Endothelial cell of umbilical vein (primary cell): ENCODE data around the gene LPAR6. TPM values are rescaled to one million over a fixed set of nuclear protein-coding genes. Genes with fewer than 3 reads are reported as not detected.
"Not testable (repeated sequence)": the region's sequence is repeated elsewhere in the genome, so short reads cannot be mapped to it uniquely, and the experiment has no call there.

Experiments used
- BruUV-seq: library from RNA; stranded (reverse); fragments of 400-500 nt; replicated peaks from 2 replicates; lab custom pipeline; 2021; lab: Mats Ljungman, UMichigan
- CTCF ChIA-PET: fragments of 300-600, 350-600 bp; sonication (Branson Sonifier 250); formaldehyde crosslinking; loops from one replicate; lab custom pipeline; 2021; ENCODE audit warnings: antibody characterized with exemption, inconsistent platforms; lab: Charles Lee
- POLR2A ChIA-PET: fragments of 300-600, 350-600 bp; sonication (Branson Sonifier 250); formaldehyde crosslinking; loops from one replicate; lab custom pipeline; 2021; ENCODE audit warnings: antibody characterized with exemption, inconsistent platforms; lab: Charles Lee
- DNase-seq: peaks from one replicate; pipeline ENCODE4 v3.0.0-alpha.2; 2011; ENCODE audit warnings: low read depth, low spot score
- FAIRE-seq: peaks from 2 replicates; lab custom pipeline; 2011; peaks lifted over from hg19 to GRCh38; lab: Jason Lieb, UNC
- H2AFZ ChIP-seq: 2 replicates; pipeline ENCODE4 v1.6.0; 2012; ENCODE audit warnings: low read depth, low read length, control low read depth, inconsistent platforms
- H3K27ac ChIP-seq: 2 replicates; pipeline ENCODE4 v1.5.1; 2011; ENCODE audit warnings: low read depth, mild to moderate bottlenecking, control low read depth, low read length, moderate library complexity; ENCODE audit not compliant: insufficient read depth
- H3K27me3 ChIP-seq, 2 experiments: 2 replicates each; pipeline versions ENCODE4 v1.6.0 to v1.6.1; 2011; ENCODE audit warnings: low read length in 2 of 2, mixed read lengths in 1 of 2; ENCODE audit not compliant: control insufficient read depth in 2 of 2, insufficient read depth in 2 of 2
- H3K36me3 ChIP-seq, 2 experiments: 2 replicates in 1 of 2; 3 replicates in 1 of 2; pipeline ENCODE4 v1.5.1; 2011; ENCODE audit warnings: low read length in 2 of 2, mild to moderate bottlenecking in 1 of 2, moderate library complexity in 1 of 2; ENCODE audit not compliant: control insufficient read depth in 2 of 2, insufficient read depth in 2 of 2; ENCODE audit errors: extremely low read depth in 1 of 2
- H3K4me1 ChIP-seq: 3 replicates; pipeline ENCODE4 v1.5.1; 2011; ENCODE audit warnings: mild to moderate bottlenecking, low read length; ENCODE audit not compliant: control insufficient read depth, insufficient read depth; ENCODE audit errors: extremely low read depth
- H3K4me2 ChIP-seq: 2 replicates; pipeline ENCODE4 v1.6.1; 2011; ENCODE audit warnings: low read length, control low read depth, mixed read lengths; ENCODE audit not compliant: insufficient read depth
- H3K4me3 ChIP-seq, 3 experiments: fragments of 200-600 bp in 1 of 3; sonication (generic), shearing (Covaris generic) in 1 of 3; replicated peaks in 1 of 3; 2 replicates each; pipeline ENCODE4 v1.5.1; 2011 to 2016; ENCODE audit warnings: control low read depth in 3 of 3, low read length in 3 of 3, mild to moderate bottlenecking in 2 of 3, inconsistent platforms in 1 of 3, low read depth in 1 of 3, moderate library complexity in 1 of 3; ENCODE audit not compliant: insufficient read depth in 1 of 3
- H3K79me2 ChIP-seq: 2 replicates; pipeline ENCODE4 v1.6.0; 2012; ENCODE audit warnings: low read length, inconsistent platforms; ENCODE audit not compliant: control insufficient read depth, insufficient read depth
- H3K9ac ChIP-seq: replicated peaks from 2 replicates; pipeline ENCODE3; 2011; ENCODE audit warnings: low read length, control low read depth; ENCODE audit not compliant: insufficient read depth; ENCODE audit errors: extremely low read depth
- H3K9me1 ChIP-seq: replicated peaks from 3 replicates; pipeline ENCODE4 v1.6.0; 2011; ENCODE audit warnings: mild to moderate bottlenecking, low read length; ENCODE audit not compliant: control insufficient read depth, insufficient read depth; ENCODE audit errors: extremely low read depth
- H3K9me3 ChIP-seq: replicated peaks from 2 replicates; pipeline ENCODE4 v1.5.1; 2012; ENCODE audit warnings: low read length, inconsistent platforms; ENCODE audit not compliant: control insufficient read depth, insufficient read depth
- H4K20me1 ChIP-seq: replicated peaks from 2 replicates; pipeline ENCODE3; 2011; ENCODE audit warnings: mild to moderate bottlenecking, low read length; ENCODE audit not compliant: control insufficient read depth, insufficient read depth; ENCODE audit errors: extremely low read depth
- EZH2 ChIP-seq: IDR thresholded peaks from 2 replicates; pipeline ENCODE4 v1.6.1; 2012; ENCODE audit warnings: borderline replicate concordance, low read depth, mild to moderate bottlenecking, moderate library complexity, low read length, inconsistent platforms; ENCODE audit not compliant: severe bottlenecking
- FOS ChIP-seq: IDR thresholded peaks from 2 replicates; pipeline ENCODE4 v1.6.1; 2011; ENCODE audit warnings: mild to moderate bottlenecking, low read length, moderate library complexity, borderline replicate concordance; ENCODE audit not compliant: insufficient read depth
- GATA2 ChIP-seq: IDR thresholded peaks from 2 replicates; pipeline ENCODE4 v1.7.0; 2011; ENCODE audit warnings: low read depth, mild to moderate bottlenecking, moderate library complexity, mixed read lengths, low read length; ENCODE audit not compliant: insufficient read length, insufficient read depth
- JUN ChIP-seq: IDR thresholded peaks from 2 replicates; pipeline ENCODE4 v1.6.1; 2011; ENCODE audit warnings: borderline replicate concordance, low read depth; ENCODE audit not compliant: insufficient read length, insufficient read depth
- MYC ChIP-seq: IDR thresholded peaks from one replicate; pipeline ENCODE4 v1.6.1; 2011; ENCODE audit warnings: mild to moderate bottlenecking, low read depth, low read length
- POLR2A ChIP-seq: IDR thresholded peaks from 2 replicates; pipeline ENCODE4 v1.6.1; 2012; ENCODE audit warnings: low read depth, mild to moderate bottlenecking, control low read depth, low read length
- POLR2AphosphoS5 ChIP-seq: IDR thresholded peaks from 2 replicates; pipeline ENCODE4 v1.6.1; 2012; ENCODE audit warnings: low read depth, mild to moderate bottlenecking, control low read depth, low read length, moderate library complexity; ENCODE audit not compliant: insufficient read depth
- dilution Hi-C: fragments of 300-500 bp; cut with MboI; formaldehyde crosslinking; loops from one replicate; pipeline ENCODE4 v1.15.0; 2019; ENCODE audit warnings: low sequenced_read_pairs; ENCODE audit not compliant: extremely low pct_ligation_motif_present
- intact Hi-C: fragments of 100-400 bp; cut with micrococcal nuclease; formaldehyde crosslinking; loops from one replicate; pipeline ENCODE4 v1.10.0; 2022
- polyA plus RNA-seq, 4 experiments: library from polyadenylated mRNA; depleted of rRNA in 3 of 4; stranded (reverse) in 3 of 4; unstranded in 1 of 4; fragments of >200 nt; gene quantifications; 2 replicates each; pipeline versions ENCODE4 v1.2.1 to v1.2.3, GENCODE V29; 2011 to 2012; ENCODE audit warnings: missing spikeins in 1 of 4
- total RNA-seq: library from RNA; stranded (reverse); gene quantifications from 2 replicates; pipeline ENCODE4 v1.2.3, GENCODE V29; 2021
- TF ChIP-seq, protein P1 (sequence below), 2 donors: IDR thresholded peaks; 1 replicate in 1 of 2; 2 replicates in 1 of 2; pipeline ENCODE4 v1.5.1; 2011; ENCODE audit warnings: low read length in 2 of 2, mild to moderate bottlenecking in 2 of 2, moderate library complexity in 2 of 2, control low read depth in 1 of 2, inconsistent platforms in 1 of 2, low read depth in 1 of 2; ENCODE audit not compliant: insufficient read depth in 1 of 2; ENCODE audit errors: extremely low read depth in 1 of 2
- TF ChIP-seq, protein P2 (sequence below): IDR thresholded peaks from 2 replicates; pipeline ENCODE4 v1.6.1; 2011; ENCODE audit not compliant: insufficient read depth, insufficient read length

Gene LPAR6
- total and polyA plus RNA-seq, 2 donors (not counting 3 experiments of a cell fraction or from before 2014, with no cell fraction given): 14.5 to 22.9 TPM

DNA sequence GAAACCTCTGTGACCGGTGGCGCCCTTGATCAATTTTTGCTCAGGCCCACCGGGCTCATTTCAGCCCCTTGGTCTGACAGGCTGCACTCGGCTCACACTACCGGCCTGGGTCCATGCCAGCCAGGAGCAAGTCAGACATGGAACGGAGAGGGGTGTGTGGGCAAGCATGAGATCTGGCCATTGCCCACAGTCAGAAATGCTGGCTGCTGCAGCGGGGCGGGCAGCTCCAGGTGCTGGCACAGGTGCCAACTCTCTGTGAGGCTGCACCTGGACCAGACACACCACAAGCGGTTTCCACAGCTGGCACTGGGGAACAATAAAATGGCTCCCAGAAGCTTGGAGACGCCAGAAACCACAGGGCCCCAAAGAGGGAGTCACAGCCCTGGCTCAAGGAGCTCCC is 43.6 kb upstream of the LPAR6 start:
- peaks cover 5 to 9% of the 10 kb centered on the region in 2 experiments for H3K36me3 ChIP-seq
- no peak overlapping the region for H2AFZ ChIP-seq
- H3K9ac ChIP-seq: no peak overlapping the region
- H4K20me1 ChIP-seq: no peaks in the 10 kb centered on the region
- H3K4me2 ChIP-seq: no peak overlapping the region
- no peaks in the 10 kb centered on the region for H3K27me3 ChIP-seq
- H3K4me3 ChIP-seq: no peak overlapping the region
- intact Hi-C loops (no loop called here), dilution Hi-C loops (no loop called here)
- DNase-seq: no peak
- FAIRE-seq: no peak
- POLR2A ChIA-PET: no interaction called here
- no TSS peak for BruUV-seq
- CTCF ChIA-PET: no interaction called here
- no peaks in the 10 kb centered on the region for H3K9me1 ChIP-seq
- peaks cover 7% of the 10 kb centered on the region for H3K4me1 ChIP-seq
- no peaks in the 10 kb centered on the region for H3K79me2 ChIP-seq
- TF ChIP-seq, protein P1, sequence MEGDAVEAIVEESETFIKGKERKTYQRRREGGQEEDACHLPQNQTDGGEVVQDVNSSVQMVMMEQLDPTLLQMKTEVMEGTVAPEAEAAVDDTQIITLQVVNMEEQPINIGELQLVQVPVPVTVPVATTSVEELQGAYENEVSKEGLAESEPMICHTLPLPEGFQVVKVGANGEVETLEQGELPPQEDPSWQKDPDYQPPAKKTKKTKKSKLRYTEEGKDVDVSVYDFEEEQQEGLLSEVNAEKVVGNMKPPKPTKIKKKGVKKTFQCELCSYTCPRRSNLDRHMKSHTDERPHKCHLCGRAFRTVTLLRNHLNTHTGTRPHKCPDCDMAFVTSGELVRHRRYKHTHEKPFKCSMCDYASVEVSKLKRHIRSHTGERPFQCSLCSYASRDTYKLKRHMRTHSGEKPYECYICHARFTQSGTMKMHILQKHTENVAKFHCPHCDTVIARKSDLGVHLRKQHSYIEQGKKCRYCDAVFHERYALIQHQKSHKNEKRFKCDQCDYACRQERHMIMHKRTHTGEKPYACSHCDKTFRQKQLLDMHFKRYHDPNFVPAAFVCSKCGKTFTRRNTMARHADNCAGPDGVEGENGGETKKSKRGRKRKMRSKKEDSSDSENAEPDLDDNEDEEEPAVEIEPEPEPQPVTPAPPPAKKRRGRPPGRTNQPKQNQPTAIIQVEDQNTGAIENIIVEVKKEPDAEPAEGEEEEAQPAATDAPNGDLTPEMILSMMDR (IDR thresholded peaks at IDR 0.05; ENCODE audit: extremely low read depth in 1 of 2, insufficient read depth in 1 of 2, low read depth in 1 of 2, low read length in 2 of 2): no peak
- TF ChIP-seq POLR2A (no peak), JUN (no peak), POLR2AphosphoS5 (no peak), GATA2 (no peak), EZH2 (no peak), FOS (no peak), MYC (no peak)
- TF ChIP-seq, protein P2, sequence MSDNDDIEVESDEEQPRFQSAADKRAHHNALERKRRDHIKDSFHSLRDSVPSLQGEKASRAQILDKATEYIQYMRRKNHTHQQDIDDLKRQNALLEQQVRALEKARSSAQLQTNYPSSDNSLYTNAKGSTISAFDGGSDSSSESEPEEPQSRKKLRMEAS: no peak
- no peak overlapping the region for H3K27ac ChIP-seq
- H3K9me3 ChIP-seq: no peaks in the 10 kb centered on the region

DNA sequence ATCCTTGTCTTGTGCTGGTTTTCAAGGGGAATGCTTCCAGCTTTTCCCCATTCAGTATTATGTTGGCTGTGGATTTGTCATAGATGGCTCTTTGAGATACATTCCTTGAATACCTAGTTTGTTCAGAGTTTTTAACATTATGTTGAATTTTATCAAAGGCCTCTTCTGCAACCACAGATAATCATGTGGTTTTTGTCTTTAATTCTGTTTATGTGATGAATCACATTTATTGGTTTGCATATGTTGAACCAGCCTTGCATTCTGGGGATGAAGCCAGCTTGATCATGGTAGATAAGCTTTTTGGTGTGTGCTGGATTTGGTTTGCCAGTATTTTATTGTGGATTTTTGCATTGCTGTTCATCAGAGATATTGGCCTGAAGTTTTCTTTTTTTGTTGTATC is 38.3 kb upstream of the LPAR6 start:
- dilution Hi-C loops, H3K9me3 ChIP-seq, H4K20me1 ChIP-seq, H3K9ac ChIP-seq, H3K79me2 ChIP-seq, BruUV-seq, intact Hi-C loops, FAIRE-seq, H3K9me1 ChIP-seq, H3K27ac ChIP-seq, H3K27me3 ChIP-seq, CTCF ChIA-PET, H3K4me3 ChIP-seq, DNase-seq, H3K36me3 ChIP-seq, H3K4me2 ChIP-seq, H2AFZ ChIP-seq: not testable (repeated sequence)
- peaks cover 39% of the 10 kb centered on the region for H3K4me1 ChIP-seq
- POLR2A ChIA-PET: interaction anchor here (0.7 kb wide), 1 partner anchor 141 kb away, joined by 4 read pairs; no protein-coding TSS in a partner anchor
